KMS-11 (cell line): ENCODE results near the gene POLN.
"Not testable (repeated sequence)": the region's sequence is repeated elsewhere in the genome, so short reads cannot be mapped to it uniquely, and the experiment has no call there.

Experiments
- H2AFZ ChIP-seq: fragments of 200-600 bp; sonication (generic); 2 replicates; pipeline ENCODE4 v1.6.1; 2016; ENCODE audit warnings: antibody characterized with exemption, mixed run types, low read depth
- H3K27ac ChIP-seq: fragments of 200-600 bp; sonication (generic); 2 replicates; pipeline ENCODE4 v1.6.1; 2016; ENCODE audit warnings: mild to moderate bottlenecking, mixed run types
- H3K27me3 ChIP-seq: fragments of 200-600 bp; sonication (generic); 2 replicates; pipeline ENCODE4 v1.6.1; 2017; ENCODE audit warnings: mild to moderate bottlenecking, low read depth, mixed run types, moderate library complexity; ENCODE audit not compliant: insufficient read depth
- H3K36me3 ChIP-seq: fragments of 200-600 bp; sonication (generic); 2 replicates; pipeline ENCODE4 v1.6.1; 2017; ENCODE audit warnings: mild to moderate bottlenecking, mixed run types; ENCODE audit not compliant: insufficient read depth
- H3K4me1 ChIP-seq: fragments of 200-600 bp; sonication (generic); 2 replicates; pipeline ENCODE4 v1.6.1; 2016; ENCODE audit warnings: mild to moderate bottlenecking, low read depth, mixed run types; ENCODE audit not compliant: poor library complexity, severe bottlenecking
- H3K4me2 ChIP-seq: fragments of 200-600 bp; sonication (generic); 2 replicates; pipeline ENCODE4 v1.7.0; 2016; ENCODE audit warnings: mild to moderate bottlenecking, mixed run types
- H3K4me3 ChIP-seq: fragments of 200-600 bp; sonication (generic); IDR thresholded peaks from 2 replicates; pipeline ENCODE4 v1.6.1; 2017; ENCODE audit warnings: low read depth, low read length, mixed read lengths; ENCODE audit not compliant: insufficient read depth
- H3K79me2 ChIP-seq: fragments of 200-600 bp; sonication (generic); 2 replicates; pipeline ENCODE4 v1.6.1; 2016; ENCODE audit warnings: low read depth, mixed run types; ENCODE audit not compliant: insufficient read depth
- H3K9ac ChIP-seq: fragments of 200-600 bp; sonication (generic); 2 replicates; pipeline ENCODE4 v1.6.1; 2016; ENCODE audit warnings: mild to moderate bottlenecking, mixed run types
- H4K20me1 ChIP-seq: fragments of 200-600 bp; sonication (generic); 2 replicates; pipeline ENCODE4 v1.6.1; 2016; ENCODE audit warnings: mild to moderate bottlenecking, mixed run types; ENCODE audit not compliant: insufficient read depth
- TF ChIP-seq, protein P1 (sequence below): fragments of 200-600 bp; sonication (generic); conservative IDR thresholded peaks from 2 replicates; pipeline ENCODE4 v1.6.1; 2017; ENCODE audit warnings: low read depth, mild to moderate bottlenecking, antibody characterized with exemption, low read length, moderate library complexity, mixed read lengths

Gene POLN

DNA sequence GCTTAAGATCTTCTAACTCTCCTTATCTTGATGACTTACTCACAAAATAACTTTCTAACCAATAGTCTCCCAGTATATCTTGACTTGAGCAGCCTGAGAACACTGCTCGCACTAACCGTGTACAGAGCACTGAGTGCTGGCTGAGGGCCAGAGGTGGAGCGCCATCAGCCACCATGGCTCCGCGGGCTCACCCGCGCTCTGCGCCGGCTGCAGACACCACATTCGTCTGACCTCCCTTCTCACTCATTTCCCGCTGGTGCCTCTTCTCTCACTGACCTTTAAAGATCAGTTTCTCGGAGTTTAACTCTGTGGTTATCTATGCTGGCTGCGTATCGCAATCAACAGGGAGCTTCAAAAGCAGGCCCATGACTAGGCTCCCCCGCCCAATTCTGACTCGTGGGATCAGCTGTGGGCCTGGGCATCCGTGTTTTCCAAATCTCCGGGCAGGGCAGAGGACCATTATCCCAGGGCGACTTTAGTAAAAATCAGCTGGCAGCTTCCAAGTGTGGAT, 78.6 kb downstream of the POLN start:
- H3K27me3 ChIP-seq, result no peaks in the 10 kb centered on the region
- H3K4me3 ChIP-seq, result no peak overlapping the region
- H3K27ac ChIP-seq, result no peak overlapping the region
- no peaks in the 10 kb centered on the region for H3K4me1 ChIP-seq
- TF ChIP-seq, protein P1, sequence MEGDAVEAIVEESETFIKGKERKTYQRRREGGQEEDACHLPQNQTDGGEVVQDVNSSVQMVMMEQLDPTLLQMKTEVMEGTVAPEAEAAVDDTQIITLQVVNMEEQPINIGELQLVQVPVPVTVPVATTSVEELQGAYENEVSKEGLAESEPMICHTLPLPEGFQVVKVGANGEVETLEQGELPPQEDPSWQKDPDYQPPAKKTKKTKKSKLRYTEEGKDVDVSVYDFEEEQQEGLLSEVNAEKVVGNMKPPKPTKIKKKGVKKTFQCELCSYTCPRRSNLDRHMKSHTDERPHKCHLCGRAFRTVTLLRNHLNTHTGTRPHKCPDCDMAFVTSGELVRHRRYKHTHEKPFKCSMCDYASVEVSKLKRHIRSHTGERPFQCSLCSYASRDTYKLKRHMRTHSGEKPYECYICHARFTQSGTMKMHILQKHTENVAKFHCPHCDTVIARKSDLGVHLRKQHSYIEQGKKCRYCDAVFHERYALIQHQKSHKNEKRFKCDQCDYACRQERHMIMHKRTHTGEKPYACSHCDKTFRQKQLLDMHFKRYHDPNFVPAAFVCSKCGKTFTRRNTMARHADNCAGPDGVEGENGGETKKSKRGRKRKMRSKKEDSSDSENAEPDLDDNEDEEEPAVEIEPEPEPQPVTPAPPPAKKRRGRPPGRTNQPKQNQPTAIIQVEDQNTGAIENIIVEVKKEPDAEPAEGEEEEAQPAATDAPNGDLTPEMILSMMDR, result no peak
- no peaks in the 10 kb centered on the region for H4K20me1 ChIP-seq
- no peak overlapping the region for H2AFZ ChIP-seq
- no peak overlapping the region for H3K4me2 ChIP-seq
- H3K36me3 ChIP-seq, result no peaks in the 10 kb centered on the region
- H3K79me2 ChIP-seq, result no peaks in the 10 kb centered on the region
- no peak overlapping the region for H3K9ac ChIP-seq

DNA sequence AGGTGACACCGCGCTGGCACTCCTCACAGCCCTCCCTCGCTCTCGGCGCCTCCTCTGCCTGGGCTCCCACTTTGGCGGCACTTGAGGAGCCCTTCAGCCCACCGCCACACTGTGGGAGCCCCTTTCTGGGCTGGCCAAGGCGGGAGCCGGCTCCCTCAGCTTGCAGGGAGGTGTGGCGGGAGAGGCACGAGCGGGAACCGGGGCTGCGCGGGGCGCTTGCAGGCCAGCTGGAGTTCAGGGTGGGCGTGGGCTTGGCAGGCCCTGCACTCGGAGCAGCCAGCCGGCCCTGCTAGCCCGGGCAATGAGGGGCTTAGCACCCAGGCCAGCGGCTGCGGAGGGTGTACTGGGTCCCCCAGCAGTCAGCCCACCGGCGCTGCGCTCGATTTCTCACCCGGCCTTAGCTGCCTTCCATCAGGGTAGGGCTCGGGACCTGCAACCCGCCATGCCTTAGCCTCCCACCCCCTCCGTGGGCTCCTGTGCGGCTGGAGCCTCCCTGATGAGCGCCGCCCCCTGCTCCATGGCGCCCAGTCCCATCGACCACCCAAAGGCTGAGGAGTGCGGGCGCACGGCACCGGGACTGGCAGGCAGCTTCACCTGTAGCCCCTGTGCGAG, 80.7 kb downstream of the POLN start:
- not testable (repeated sequence) for H2AFZ ChIP-seq, H3K79me2 ChIP-seq, H3K4me2 ChIP-seq, H3K4me3 ChIP-seq, H4K20me1 ChIP-seq, H3K27me3 ChIP-seq, H3K4me1 ChIP-seq, H3K36me3 ChIP-seq, H3K27ac ChIP-seq, H3K9ac ChIP-seq

DNA sequence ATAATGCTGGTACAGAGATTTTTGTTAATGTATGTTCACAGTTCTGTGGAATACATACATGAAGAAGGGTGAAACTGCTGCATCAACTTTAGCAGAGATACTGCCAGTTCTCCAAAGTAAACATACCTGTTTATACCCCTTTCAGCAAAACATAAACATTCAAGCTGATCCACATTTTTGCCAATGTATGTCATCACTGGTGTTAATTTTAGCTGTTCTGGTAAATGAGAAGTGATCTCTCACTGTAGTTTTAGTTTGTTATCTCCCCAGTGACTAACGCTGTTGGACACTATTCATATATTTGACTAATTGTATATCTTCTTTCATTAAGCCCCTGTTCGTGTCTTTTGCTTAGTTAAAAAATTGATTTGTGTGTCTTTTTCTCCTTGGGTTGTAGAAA, 82.0 kb downstream of the POLN start:
- H3K4me2 ChIP-seq, result no peak overlapping the region
- H3K4me3 ChIP-seq, result no peak overlapping the region
- H2AFZ ChIP-seq, result no peak overlapping the region
- no peak overlapping the region for H3K27ac ChIP-seq
- H3K79me2 ChIP-seq, result no peaks in the 10 kb centered on the region
- H3K4me1 ChIP-seq, result no peaks in the 10 kb centered on the region
- H3K36me3 ChIP-seq, result no peaks in the 10 kb centered on the region
- H4K20me1 ChIP-seq, result no peaks in the 10 kb centered on the region
- H3K27me3 ChIP-seq, result no peaks in the 10 kb centered on the region
- TF ChIP-seq, protein P1, result no peak
- no peak overlapping the region for H3K9ac ChIP-seq

DNA sequence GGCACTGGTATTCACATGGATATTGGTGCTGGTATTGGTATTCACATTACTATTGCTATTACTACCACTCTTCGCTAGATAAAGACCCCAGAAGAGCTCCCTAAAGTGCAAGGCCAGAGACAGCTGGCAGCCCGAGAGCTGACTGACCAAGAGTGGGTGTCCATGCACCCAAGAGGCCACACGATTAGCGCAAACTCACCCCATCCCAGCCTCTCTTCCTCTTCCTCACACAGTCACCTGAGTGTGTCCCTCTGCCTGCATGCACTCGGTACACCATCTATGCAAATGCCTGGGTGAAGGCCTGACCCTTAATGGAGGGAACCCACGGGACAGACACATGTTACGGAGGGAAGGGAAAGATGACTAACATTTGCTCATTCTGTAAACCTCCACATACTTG, 86.7 kb downstream of the POLN start:
- H3K36me3 ChIP-seq, result no peaks in the 10 kb centered on the region
- H3K9ac ChIP-seq, result no peak overlapping the region
- no peak overlapping the region for H3K4me3 ChIP-seq
- H3K4me1 ChIP-seq, result no peaks in the 10 kb centered on the region
- H3K4me2 ChIP-seq, result no peak overlapping the region
- no peaks in the 10 kb centered on the region for H3K79me2 ChIP-seq
- H3K27ac ChIP-seq, result no peak overlapping the region
- H3K27me3 ChIP-seq, result no peaks in the 10 kb centered on the region
- no peak overlapping the region for H2AFZ ChIP-seq
- H4K20me1 ChIP-seq, result no peaks in the 10 kb centered on the region
- TF ChIP-seq, protein P1, result no peak

DNA sequence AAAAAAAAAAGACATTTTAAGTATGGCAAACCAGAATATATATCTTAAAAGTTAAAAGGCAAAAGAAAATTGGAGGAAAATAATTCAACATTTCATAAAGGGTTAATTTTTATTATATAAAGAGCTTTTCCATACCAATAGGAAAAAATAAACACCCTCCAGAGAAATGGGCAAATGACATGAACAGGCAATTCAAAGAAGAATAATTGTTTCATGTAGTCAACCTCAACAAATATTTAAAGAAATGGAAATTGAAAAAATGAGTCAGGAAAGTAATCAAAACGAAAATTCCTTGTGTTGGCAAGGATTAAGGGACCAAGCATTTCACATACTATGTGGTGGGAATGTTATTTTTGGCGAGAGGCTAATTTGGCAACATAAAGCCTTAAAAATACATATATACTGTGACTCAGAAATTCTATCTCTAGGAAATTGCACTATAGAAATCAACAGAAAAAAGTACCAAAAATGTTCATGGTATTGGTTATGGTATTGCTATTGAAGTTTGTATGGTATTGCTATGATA, 87.6 kb downstream of the POLN start:
- H3K9ac ChIP-seq, result no peak overlapping the region
- TF ChIP-seq, protein P1, result no peak

More for the DNA sequence above, 87.6 kb downstream of the POLN start:
- Histone ChIP-seq H3K4me3 (no peak overlapping the region), H3K4me1 (no peaks in the 10 kb centered on the region), H2AFZ (no peak overlapping the region), H3K27ac (no peak overlapping the region), H3K36me3 (no peaks in the 10 kb centered on the region), H3K79me2 (no peaks in the 10 kb centered on the region), H3K27me3 (no peaks in the 10 kb centered on the region), H4K20me1 (no peaks in the 10 kb centered on the region), H3K4me2 (no peak overlapping the region)
